ENCODE measurements around the gene UGGT2. TPM values are rescaled to one million over a fixed set of nuclear protein-coding genes. Genes with fewer than 3 reads are reported as not detected.

Gene UGGT2
- total and polyA plus RNA-seq, 9 of the 15 experiments (the other 6 are each of a cell fraction or from before 2014, with no cell fraction given): 3.5 to 24.5 (median 18.3) TPM

- no peak for TF ChIP-seq ZNF217 (CRISPR knock-in tag; IDR thresholded peaks at IDR 0.05)
These were observed 20.5 kb downstream of the UGGT2 start (continued) for GRCh38 chr13:96032717-96033116.

DNA sequence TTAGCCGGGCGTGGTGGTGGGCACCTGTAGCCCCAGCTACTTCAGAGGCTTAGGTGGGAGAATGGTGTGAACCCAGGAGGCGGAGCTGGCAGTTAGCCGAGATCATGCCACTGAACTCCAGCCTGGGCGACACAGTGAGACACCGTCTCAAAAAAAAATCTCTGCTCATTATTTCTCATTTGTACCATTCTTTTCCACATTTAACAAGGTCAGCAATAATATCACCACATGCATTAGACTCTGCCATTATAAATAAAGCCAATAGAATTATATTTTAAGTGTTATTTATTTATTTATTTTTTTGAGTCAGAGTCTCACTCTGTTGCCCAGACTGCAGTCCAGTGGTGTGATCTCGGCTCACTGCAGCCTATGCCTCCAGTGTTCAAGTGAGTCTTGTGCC is 24.2 kb downstream of the UGGT2 start:
- no peaks in the 10 kb centered on the region for H3K27me3 ChIP-seq (ENCODE audit: control insufficient read depth in 2 of 2, insufficient read depth in 2 of 2, low read length in 2 of 2)
- intact Hi-C loops (cut with micrococcal nuclease) (loop anchor here (10.0 kb wide), 1 partner anchor 936 kb away; no protein-coding TSS in a partner anchor), in situ Hi-C loops (cut with MboI) (no loop called here)
- H3K4me1 ChIP-seq (replicated peaks in 1 of 2; ENCODE audit: control insufficient read depth in 2 of 2, insufficient read depth in 2 of 2, low read length in 2 of 2): peaks cover 0 to 5% of the 10 kb centered on the region in 2 experiments; a peak in 2 of 5 replicates
- 100% methylated on average over 6 of the region's 7 CpGs for WGBS (ENCODE audit: insufficient coverage, low coverage, missing lambda C conversion rate)
- ChIA-PET CTCF (ENCODE audit: low intra/inter-chr PET ratio) (no interaction called here), POLR2A (no interaction called here)
- no peak overlapping the region for H3K9ac ChIP-seq (ENCODE audit: insufficient read depth in 1 of 2, low read depth in 2 of 2, low read length in 2 of 2)
- ATAC-seq: no peak
- peaks cover 12% of the 10 kb centered on the region; the same call in 1 of the 3 replicates for H3K36me3 ChIP-seq (ENCODE audit: control insufficient read depth, insufficient read depth, low read length)
- no peaks in the 10 kb centered on the region for H3K9me3 ChIP-seq (replicated peaks; ENCODE audit: control insufficient read depth, insufficient read depth, low read depth, low read length)
- no peak overlapping the region for H3K27ac ChIP-seq (ENCODE audit: extremely low read depth, low read depth, low read length)
- no peaks in the 10 kb centered on the region for H4K20me1 ChIP-seq (replicated peaks; ENCODE audit: control insufficient read depth, insufficient read depth, low read length)
- no peak overlapping the region for H3K4me3 ChIP-seq
- H3K9me1 ChIP-seq (ENCODE audit: control insufficient read depth, insufficient read depth, low read length): no peaks in the 10 kb centered on the region
- no peak for FAIRE-seq
- TF ChIP-seq MXD1 (CRISPR knock-in tag; IDR thresholded peaks at IDR 0.05; ENCODE audit: borderline replicate concordance, poor library complexity, severe bottlenecking): no peak
- TF ChIP-seq PBX2 (CRISPR knock-in tag; IDR thresholded peaks at IDR 0.05; ENCODE audit: low read depth): no peak
- TF ChIP-seq PBX2 (tag; conservative IDR thresholded peaks at IDR 0.05; ENCODE audit: low read depth): no peak
- TF ChIP-seq ZNF316 (IDR thresholded peaks at IDR 0.05): peak; percentile 42; the same call in 1 of the 2 replicates
- TF ChIP-seq, protein P1, sequence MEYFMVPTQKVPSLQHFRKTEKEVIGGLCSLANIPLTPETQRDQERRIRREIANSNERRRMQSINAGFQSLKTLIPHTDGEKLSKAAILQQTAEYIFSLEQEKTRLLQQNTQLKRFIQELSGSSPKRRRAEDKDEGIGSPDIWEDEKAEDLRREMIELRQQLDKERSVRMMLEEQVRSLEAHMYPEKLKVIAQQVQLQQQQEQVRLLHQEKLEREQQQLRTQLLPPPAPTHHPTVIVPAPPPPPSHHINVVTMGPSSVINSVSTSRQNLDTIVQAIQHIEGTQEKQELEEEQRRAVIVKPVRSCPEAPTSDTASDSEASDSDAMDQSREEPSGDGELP (CRISPR knock-in tag; IDR thresholded peaks at IDR 0.05; ENCODE audit: borderline replicate concordance): no peak
- TF ChIP-seq TAF15 (IDR thresholded peaks at IDR 0.05; ENCODE audit: low read depth, low read length): no peak
- TF ChIP-seq SMAD4 (CRISPR knock-in tag; conservative IDR thresholded peaks at IDR 0.05): no peak
- TF ChIP-seq KLF16 (IDR thresholded peaks at IDR 0.05): no peak
- no peak for TF ChIP-seq ARID2 (IDR thresholded peaks at IDR 0.05)
- TF ChIP-seq DNMT1 (IDR thresholded peaks at IDR 0.05): no peak
- TF ChIP-seq C11orf30 (IDR thresholded peaks at IDR 0.05; ENCODE audit: low read depth): peak; percentile 20; the same call in 1 of the 2 replicates
- no peak for DNase-seq (ENCODE audit: extremely low read depth in 1 of 4, low spot score in 3 of 4)
- no peak overlapping the region for H3K4me2 ChIP-seq (ENCODE audit: insufficient read depth, low read length)
- BruUV-seq (replicated peaks): no TSS peak
- no peaks in the 10 kb centered on the region; the same call in 2 of the 3 replicates for H3K79me2 ChIP-seq (ENCODE audit: control insufficient read depth, insufficient read depth, low read length)
- H2AFZ ChIP-seq (ENCODE audit: low read depth, low read length): no peak overlapping the region
